Sciatic nerve (tissue), 2 donors: ENCODE results near the gene MIER2. TPM values are rescaled to one million over a fixed set of nuclear protein-coding genes. Genes with fewer than 3 reads are reported as not detected.

Experiments used
- ATAC-seq: fragments of 200-7000 bp; cut with Tn5 transposase; one replicate; pipeline ENCODE4 v1.9.1; 2020; ENCODE audit warnings: mild to moderate bottlenecking, moderate library complexity
- DNase-seq: peaks from one replicate; pipeline ENCODE4 v3.0.0-alpha.2; 2020; ENCODE audit warnings: low spot score
- intact Hi-C: fragments of 100-400 bp; cut with DNase I; formaldehyde crosslinking; loops from one replicate; pipeline ENCODE4 v1.14.2; 2022
- total RNA-seq: library from RNA; stranded (reverse); fragmentation: NEBNext Ultra II Directional; extraction: Animal tissue kit (Norgen Biotek cat#: 25700); gene quantifications from one replicate; pipeline ENCODE4 v1.2.1, GENCODE V29; 2021
- donor health status: DM: no; HTN: no; CAD: no.
- donor health status: DM: no; HTN: no; CAD: no.

Gene MIER2
- total RNA-seq, 1 donor from 2014 or later = 24.5 TPM

- intact Hi-C loops = no loop called here
- no peak for ATAC-seq
- no peak for DNase-seq
Measured at GRCh38 chr19:313988-314815, 30.4 kb downstream of the MIER2 start.

- intact Hi-C loops = no loop called here
- ATAC-seq = no peak
- no peak for DNase-seq
Measured at GRCh38 chr19:313169-313987, 31.2 kb downstream of the MIER2 start.

DNA sequence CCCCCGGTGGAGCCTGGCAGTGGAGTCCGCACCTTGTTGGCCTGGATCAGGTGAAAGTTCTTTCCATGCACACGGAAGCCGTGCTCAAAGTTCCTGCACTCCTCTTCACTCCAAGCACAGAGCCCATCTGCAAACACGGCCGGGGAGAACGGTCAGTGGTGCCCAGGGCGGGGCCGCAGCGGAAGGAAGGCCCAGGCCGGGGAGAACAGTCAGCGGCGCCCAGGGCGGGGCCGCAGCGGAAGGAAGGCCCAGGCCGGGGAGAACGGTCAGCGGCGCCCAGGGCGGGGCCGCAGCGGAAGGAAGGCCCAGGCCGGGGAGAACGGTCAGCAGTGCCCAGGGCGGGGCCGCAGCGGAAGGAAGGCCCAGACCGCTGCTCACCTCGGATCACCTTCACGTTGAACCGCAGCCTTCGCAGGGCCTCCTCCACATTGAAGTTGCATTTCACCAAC is 32.8 kb downstream of the MIER2 start:
- intact Hi-C loops = no loop called here
- ATAC-seq = no peak
- DNase-seq = no peak

GRCh38 chr19:310781-311496 is 33.7 kb downstream of the MIER2 start:
- DNase-seq = no peak
- intact Hi-C loops = no loop called here
- ATAC-seq = peak; percentile 51

GRCh38 chr19:310141-310651 is 34.4 kb downstream of the MIER2 start:
- intact Hi-C loops = no loop called here
- peak; percentile 69 for ATAC-seq
- no peak for DNase-seq

DNA sequence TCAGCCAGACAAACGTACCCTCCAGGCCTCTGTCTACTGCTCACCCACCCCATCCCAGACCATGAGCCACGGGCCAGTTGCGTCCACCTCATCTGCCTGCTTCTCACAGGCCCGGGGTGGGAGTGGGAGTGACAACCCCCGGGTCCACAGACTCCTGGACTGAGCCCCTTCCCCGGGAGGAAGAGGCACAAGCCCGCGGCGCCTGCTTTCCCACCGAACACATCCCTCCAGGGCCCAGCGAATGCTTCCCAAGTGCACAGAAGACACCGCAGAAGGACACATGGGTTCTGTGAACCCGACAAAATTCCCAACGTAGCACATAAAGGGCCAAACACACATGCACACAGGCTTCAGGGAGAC is 35.4 kb downstream of the MIER2 start:
- no peak for ATAC-seq
- no peak for DNase-seq

GRCh38 chr19:308471-309205 is 36.0 kb downstream of the MIER2 start:
- intact Hi-C loops = no loop called here
- DNase-seq = no peak
- no peak for ATAC-seq

More for the DNA sequence above, 35.4 kb downstream of the MIER2 start:
- intact Hi-C loops = no loop called here

DNA sequence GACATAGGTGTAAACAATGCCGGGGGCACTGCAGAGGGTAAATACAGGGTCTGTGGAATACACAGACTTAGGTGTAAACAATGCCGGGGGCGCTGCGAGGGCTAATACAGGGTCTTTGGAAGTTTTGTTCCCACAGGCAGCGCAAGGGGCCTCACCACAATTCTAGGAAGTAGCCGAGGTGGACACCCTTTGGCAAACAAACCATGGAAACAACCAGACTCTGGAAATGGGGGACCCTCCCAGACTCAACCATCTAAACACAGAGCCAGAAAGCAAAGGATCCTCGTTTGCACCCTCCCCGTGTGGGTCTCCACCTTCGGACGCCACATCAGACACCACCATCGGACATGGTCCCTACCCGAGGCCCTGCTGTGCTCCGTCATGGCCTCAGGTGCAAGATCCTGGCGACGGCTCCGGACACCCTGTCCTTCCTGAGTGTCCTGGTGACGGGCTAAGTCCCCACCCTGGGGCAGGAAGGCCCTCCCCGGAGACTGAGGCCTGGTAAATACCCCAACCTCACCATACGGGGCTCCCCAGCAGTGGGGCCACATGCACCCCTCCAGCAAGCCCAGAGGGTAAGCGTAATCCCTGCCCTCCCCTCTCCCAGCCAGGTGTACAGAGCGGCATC is 36.7 kb downstream of the MIER2 start:
- ATAC-seq = no peak
- no peak for DNase-seq
- intact Hi-C loops = no loop called here

DNA sequence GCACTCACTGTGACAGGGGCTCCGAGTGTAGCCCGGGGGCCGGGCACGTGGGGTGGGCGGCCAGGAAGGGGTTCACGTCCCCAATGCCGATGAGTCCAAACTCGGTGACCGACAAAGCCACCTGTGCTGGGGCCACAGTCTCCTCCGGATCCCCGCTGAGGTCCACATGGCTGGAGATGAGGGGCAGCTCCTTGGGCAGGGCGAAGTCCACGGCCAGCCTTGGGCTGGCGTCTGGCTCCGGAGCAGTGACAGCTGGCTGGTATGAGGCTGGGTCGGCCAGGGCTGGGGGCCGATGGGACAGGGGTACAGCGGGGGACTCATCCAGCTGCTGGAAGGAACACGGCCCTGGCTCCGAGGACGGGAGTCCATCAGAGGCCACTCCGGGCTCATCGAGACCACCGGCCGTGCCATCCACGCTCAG is 37.5 kb downstream of the MIER2 start:
- DNase-seq (no peak), ATAC-seq (no peak)
- intact Hi-C loops = no loop called here

DNA sequence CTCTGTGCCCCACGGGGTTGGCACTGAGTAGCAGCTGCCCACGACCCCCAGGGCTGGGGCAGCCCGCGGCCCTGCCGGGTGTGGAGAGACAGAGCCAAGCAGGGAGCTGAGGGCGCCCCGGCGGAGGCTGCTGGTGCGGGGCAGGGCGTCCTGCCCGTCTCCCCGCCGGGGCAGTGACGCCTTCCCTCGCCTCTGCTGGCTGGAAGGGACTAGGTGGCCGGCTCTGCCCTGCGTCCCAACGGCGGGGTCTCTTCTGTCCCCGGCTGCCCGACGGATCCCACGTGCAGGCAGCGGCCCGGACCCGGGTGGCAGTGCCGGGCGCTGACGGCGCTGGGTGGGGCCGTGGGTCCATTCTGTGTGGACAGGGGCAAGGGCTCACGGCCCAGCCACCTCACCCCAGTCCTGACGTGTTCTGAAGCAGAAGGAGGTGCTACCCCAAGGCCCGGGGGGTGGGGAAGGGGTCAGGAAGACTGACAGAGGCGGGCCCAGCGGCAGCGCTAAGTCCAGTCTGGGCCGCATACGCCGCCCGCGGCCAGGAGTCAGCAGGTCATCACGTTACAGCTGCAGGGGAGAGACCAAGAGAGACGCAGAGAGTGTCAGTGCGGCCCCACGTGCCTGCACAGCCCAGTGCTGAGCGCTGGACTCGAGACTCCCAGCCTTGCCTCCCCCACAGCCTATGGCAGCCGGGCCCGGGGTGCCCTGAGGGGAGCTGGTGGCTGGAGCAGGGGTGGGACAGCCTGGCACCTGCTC is 38.3 kb downstream of the MIER2 start:
- DNase-seq = no peak
- intact Hi-C loops = no loop called here
- ATAC-seq = no peak

DNA sequence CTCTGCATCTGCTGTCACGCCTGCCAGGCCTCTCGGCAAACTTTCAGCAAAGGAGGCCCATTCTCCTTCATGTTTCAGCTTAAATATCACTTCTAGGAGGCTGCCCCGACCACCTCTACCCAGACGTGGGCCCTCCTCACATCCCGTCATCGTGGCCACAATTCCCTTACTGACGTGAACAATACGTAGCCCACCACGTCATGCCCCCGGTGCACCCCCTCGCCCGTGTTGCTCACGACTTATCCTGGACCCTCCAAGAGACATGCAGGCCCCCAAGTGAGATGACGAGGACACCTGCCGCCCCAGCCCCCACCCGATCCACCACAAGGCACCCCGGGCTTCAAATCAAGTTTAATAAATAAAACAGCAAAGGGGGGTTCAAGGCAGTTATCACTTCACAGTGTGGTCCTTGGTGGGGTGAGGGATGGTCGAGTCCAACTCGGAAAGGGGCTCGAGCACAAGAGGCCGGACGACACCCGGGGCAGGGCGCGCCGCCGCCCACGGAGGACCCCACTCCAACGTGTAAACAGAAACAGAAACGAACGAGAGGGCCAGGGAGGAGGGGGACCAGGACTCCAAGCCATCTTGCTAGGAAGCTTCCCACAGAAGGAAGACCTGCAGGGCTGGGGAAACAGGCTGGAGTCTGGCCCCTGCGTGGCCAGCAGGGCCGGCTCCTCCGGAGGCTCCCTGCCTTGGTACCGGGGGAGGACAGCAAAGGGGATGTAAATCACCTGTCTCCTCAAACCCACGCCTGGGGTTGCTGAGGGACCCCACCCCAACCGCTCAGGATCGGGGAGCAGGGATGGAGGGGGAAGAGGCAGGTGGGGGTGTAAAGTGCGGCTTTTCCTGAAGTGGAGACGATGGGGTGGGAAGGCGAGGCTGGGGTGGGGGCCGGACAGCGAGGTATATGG is 39.1 kb downstream of the MIER2 start:
- DNase-seq (no peak), ATAC-seq (no peak)
- intact Hi-C loops = no loop called here

GRCh38 chr19:296476-297225 is 47.9 kb downstream of the MIER2 start:
- intact Hi-C loops = loop anchor here (5.0 kb wide), 1 partner anchor 66 kb away; no protein-coding TSS in a partner anchor
- peak; percentile 44 for ATAC-seq
- DNase-seq = no peak

GRCh38 chr19:295687-296370 is 48.8 kb downstream of the MIER2 start:
- DNase-seq (no peak), ATAC-seq (no peak)

DNA sequence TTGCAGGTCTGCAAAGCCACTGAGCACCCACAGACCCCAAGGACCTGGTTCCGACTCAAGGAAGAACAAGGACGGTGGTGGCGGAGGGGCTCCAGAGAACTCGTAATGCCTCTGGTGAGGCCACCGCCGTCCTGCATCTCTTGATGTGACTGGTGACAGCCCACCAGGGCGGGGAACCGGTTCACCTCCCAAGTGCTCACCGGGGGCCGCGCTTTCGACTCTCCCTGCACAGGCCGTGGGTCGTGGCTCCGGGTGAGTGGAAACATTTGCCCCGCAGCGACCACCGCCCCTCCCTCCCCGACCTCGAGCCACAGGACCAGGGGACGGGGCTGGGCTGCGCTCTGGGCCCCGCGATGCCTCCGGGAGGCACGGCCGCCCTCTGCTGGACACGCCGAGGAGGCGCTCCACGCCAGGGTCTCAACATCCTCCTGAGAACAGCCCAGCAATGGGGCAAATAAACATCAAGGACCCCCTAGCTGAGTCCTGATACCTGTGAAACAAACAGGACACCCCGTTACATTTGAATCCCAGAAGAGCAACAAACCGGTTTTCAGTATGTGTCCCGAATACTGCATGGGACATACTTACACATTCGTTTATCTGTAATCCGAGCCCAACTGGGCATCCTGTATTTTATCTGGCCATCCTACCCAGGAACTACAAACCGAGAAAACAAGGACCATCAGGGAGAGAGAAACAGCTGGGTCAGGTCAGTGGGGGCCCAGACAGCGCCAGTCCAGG is 49.5 kb downstream of the MIER2 start:
- DNase-seq (no peak), ATAC-seq (peak; percentile 71)
- intact Hi-C loops = loop anchor here (5.0 kb wide), 1 partner anchor 67 kb away; no protein-coding TSS in a partner anchor

More at GRCh38 chr19:295687-296370, 48.8 kb downstream of the MIER2 start:
- intact Hi-C loops = loop anchor here (5.0 kb wide), 1 partner anchor 66 kb away; no protein-coding TSS in a partner anchor
